GM18873 (cell line): ENCODE measurements around the gene LSAMP.

Source experiments
- ATAC-seq: cut with Tn5 transposase; IDR thresholded peaks from one replicate; pipeline ENCODE4 v1.9.1; 2021; ENCODE audit warnings: mild to moderate bottlenecking, moderate library complexity, moderate number of reproducible peaks; ENCODE audit not compliant: unreplicated experiment, low FRiP score

The LSAMP gene

GRCh38 chr3:115996420-115997108, 448.7 kb downstream of the LSAMP start:
- no peak for ATAC-seq

GRCh38 chr3:115990669-115991068, 454.6 kb downstream of the LSAMP start:
- ATAC-seq = no peak

DNA sequence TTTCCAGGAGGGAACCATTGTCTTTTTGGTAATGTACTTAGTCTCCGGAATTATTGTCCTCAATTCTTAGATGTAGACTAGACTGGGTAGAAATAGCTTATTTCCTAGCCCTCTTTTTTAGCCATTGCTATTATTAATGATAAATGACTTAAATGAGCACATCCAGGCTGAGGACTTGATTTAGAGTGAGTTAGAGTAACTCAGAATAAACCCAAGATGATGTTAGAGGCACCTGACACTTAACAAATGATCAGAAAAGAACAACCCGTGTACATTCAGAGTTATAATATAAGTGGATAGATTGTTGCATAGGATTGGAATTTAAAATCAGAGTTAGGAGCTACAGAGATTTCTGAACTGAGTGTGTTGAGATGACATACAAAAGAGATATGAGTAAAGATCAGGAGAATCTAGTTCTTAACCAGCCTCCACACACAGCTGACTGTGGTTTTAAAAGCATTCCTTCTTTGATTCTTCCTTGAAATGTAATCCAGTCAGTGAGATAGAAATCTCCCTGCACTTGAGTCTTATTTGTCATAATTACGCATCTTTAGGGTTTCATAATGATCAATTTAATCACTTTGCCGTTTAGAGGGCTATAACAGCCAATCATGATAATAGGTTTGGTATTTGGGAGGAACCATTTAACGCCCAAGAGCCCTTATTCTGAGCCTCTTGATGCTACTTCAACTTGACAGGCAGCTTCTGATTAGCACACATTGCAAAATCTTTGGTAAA, 455.4 kb downstream of the LSAMP start:
- no peak for ATAC-seq

GRCh38 chr3:115986555-115987207, 458.6 kb downstream of the LSAMP start:
- no peak for ATAC-seq

DNA sequence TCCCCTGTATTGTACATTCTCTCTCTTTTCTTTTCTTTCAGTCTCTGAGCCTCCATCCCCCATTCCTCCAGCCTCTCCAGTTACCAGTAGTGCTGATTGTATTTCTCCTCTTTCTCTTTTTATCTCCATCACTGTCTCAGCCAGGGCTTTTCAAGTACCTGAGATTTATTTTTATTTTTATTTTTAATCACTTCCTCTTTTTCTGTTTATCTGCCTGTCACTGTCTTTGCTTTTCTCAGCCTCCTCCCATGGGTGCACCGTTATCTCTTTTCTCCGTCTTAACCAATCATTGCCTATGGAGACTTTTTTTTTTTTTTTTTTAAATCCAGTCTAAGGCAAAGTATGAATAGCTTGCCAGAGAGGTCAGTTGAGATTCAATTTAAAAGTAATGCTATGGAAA, 462.7 kb downstream of the LSAMP start:
- ATAC-seq = no peak

GRCh38 chr3:115982108-115982507, 463.2 kb downstream of the LSAMP start:
- ATAC-seq = no peak

GRCh38 chr3:115980709-115981108, 464.6 kb downstream of the LSAMP start:
- ATAC-seq = no peak

DNA sequence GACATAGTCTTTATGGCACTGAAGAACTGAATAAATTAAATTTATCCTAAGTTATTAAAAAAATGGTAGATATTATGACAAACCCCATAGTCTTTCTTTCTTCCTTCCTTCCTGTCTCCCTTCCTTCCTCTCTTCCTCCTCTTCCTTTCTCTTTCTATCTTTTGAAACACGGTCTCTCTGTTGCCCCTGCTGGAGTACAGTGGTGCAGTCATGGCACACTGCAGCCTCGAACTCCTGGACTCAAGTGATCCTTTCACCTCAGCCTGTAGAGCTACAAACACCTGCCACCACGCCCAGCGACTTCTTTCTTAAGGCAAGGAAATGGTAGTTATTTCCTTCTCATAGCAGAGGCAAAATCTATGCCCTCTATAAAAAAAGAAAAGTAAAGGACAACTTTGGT, 467.4 kb downstream of the LSAMP start:
- no peak for ATAC-seq

DNA sequence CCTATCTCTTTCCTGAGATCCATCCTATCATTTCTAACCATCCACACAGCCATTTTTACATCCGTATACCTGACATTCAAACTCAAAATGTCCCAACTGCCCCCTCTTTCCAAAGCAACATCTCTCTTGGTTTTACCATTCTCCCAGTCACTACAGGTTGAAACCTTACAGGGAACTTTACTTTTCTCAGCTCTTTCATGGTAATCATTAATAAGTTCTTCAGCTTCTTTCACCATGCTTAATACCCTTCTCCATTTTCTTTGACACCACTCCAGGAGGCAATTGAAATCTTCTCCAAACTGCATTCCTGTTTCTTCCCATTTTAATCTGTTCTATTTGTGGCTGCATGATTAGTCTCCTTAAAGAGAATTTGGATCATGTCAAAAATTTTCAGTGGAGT, 469.5 kb downstream of the LSAMP start:
- ATAC-seq = no peak

DNA sequence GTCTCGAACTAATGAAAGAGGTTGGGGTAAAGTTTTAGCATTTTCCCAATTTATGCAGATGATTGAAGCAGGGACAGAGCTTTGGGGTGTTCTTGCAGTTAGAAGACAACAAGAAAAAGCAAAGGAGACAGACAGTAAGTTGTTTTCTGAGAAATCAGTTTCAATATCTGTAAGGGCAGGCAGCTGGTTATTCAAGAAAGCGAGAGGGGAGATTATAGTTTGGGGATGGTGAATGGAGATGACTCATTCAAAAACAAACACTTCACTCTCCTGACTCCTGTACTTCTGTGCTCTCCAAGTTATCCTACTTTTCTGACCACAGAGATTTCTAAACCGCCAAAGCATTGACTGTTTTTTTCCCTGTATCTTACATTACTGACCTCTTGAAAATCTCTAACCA, 469.9 kb downstream of the LSAMP start:
- no peak for ATAC-seq

DNA sequence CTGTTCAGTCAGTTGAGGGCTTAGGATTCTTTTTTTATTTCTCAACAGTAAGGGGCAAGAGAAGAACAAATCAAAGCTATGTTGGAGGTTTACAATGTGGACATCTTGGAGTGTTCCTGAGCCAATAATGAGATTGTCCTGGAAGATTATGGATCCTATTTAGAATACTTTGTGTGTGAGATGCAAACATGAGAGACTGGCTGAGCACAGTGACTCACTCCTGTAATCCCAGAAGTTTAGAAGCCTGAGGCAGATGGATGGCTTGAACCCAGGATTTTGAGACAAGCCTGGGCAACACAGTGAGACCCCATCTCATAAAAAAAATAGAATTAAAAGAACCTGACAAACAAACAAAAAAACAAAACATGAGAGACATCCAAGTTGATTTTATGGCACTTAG, 470.3 kb downstream of the LSAMP start:
- no peak for ATAC-seq

GRCh38 chr3:115968871-115969270, 476.4 kb downstream of the LSAMP start:
- ATAC-seq = no peak

GRCh38 chr3:115961380-115961779, 483.9 kb downstream of the LSAMP start:
- no peak for ATAC-seq

- peak; percentile 68 for ATAC-seq
These were observed 484.5 kb downstream of the LSAMP start for GRCh38 chr3:115960799-115961198.

GRCh38 chr3:115958526-115958925, 486.8 kb downstream of the LSAMP start:
- no peak for ATAC-seq

GRCh38 chr3:115947325-115947724, 498.0 kb downstream of the LSAMP start:
- ATAC-seq = no peak

- no peak for ATAC-seq
These were observed 501.7 kb downstream of the LSAMP start for GRCh38 chr3:115943579-115943978.

DNA sequence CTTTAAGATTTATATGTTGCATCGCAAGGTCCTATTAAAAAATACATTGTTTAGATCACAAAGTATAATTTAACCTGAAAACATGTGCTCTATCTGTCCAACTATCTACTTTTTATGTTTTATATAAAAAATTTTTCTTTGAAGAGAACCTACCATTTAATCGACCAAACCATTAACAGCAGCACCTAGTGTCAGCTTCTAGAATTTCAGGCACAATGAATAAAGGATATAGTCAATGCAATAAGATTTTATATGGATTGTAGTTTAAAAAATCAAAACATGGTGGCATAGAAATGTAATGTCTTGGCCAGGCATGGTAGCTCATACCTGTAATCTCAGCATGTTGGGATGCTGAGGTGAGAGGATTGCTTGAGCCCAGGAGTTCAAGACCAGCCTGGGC, 508.2 kb downstream of the LSAMP start:
- ATAC-seq = no peak

- ATAC-seq = no peak
These were observed 512.5 kb downstream of the LSAMP start for GRCh38 chr3:115932807-115933206.

DNA sequence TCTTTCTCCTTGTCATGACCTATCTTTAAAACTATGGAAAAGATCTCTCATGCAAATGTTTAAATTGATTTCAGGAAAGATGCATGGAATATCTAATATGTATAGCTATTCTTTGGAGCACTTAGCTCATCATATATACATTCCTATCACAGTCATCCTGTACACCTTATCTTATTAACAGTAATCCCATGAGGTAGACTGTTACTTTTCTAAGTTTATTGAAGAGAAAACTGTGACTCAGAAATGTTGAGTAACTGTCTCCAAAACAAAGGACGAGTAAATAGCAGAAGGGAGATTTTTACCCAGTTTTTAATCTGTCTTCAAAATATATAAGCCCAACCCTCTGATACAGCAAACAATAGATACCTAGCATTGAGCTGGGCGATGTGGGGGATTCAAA, 513.7 kb downstream of the LSAMP start:
- no peak for ATAC-seq

- ATAC-seq = no peak
These were observed 514.4 kb downstream of the LSAMP start for GRCh38 chr3:115930922-115931321.

DNA sequence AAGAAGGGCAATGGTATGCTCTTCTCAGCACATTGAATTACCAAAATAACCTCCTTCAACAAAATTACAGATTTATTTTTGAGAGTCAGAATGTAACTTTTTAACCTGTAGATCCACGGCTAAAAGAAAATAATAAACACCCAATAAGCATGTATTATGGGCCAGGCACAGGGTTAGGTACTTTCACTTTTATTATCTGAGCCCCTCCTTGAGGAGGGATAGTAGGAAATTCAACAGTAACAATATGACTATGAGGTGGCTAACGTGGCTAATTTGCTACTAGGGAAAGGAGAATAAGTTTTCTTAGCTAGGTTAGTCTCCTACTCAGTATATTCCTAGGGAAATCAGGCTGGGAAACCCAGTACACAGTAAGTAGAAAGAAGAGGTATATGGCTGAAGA, 515.1 kb downstream of the LSAMP start:
- ATAC-seq = no peak
